WTC11 (cell line): ENCODE measurements around the gene KCTD16. TPM values are rescaled to one million over a fixed set of nuclear protein-coding genes. Genes with fewer than 3 reads are reported as not detected.

Experiments
- ATAC-seq: fragments of 200-7000 bp; cut with Tn5 transposase; 2 replicates; pipeline ENCODE4 v1.10.0; 2021; ENCODE audit warnings: mild to moderate bottlenecking, moderate library complexity
- CTCF ChIA-PET: fragments of 300-600 bp; sonication (Branson Sonifier 250); formaldehyde crosslinking; loops from one replicate; lab custom pipeline; 2021; ENCODE audit warnings: antibody characterized with exemption; lab: Charles Lee
- POLR2A ChIA-PET: fragments of 350-600 bp; sonication (Branson Sonifier 250); formaldehyde crosslinking; loops from one replicate; lab custom pipeline; 2021; ENCODE audit warnings: antibody characterized with exemption; lab: Charles Lee
- DNase-seq: peaks from one replicate; pipeline ENCODE4 v3.0.0; 2021; ENCODE audit warnings: low spot score
- H3K27ac Mint-ChIP-seq: 2 replicates; pipeline ENCODE4 v1.8.0; 2021; ENCODE audit warnings: mixed read lengths
- H3K27me3 Mint-ChIP-seq: 2 replicates; pipeline ENCODE4 v1.8.0; 2021; ENCODE audit warnings: low read depth, mild to moderate bottlenecking, moderate library complexity, mixed read lengths
- H3K36me3 Mint-ChIP-seq: 2 replicates; pipeline ENCODE4 v1.8.0; 2021; ENCODE audit warnings: mixed read lengths
- H3K4me1 Mint-ChIP-seq: 2 replicates; pipeline ENCODE4 v1.8.0; 2022; ENCODE audit warnings: mixed read lengths
- H3K4me3 Mint-ChIP-seq: 2 replicates; pipeline ENCODE4 v1.8.0; 2021; ENCODE audit warnings: mild to moderate bottlenecking, moderate library complexity, mixed read lengths
- H3K9me3 Mint-ChIP-seq: 2 replicates; pipeline ENCODE4 v1.8.0; 2021; ENCODE audit warnings: mixed read lengths
- AR ChIP-seq: fragments of 250-450 bp; sonication (Bioruptor Pico); IDR thresholded peaks from 2 replicates; pipeline ENCODE4 v1.9.0; 2021; ENCODE audit warnings: mild to moderate bottlenecking
- E2F5 ChIP-seq: sonication (generic); formaldehyde crosslinking; IDR thresholded peaks from 2 replicates; pipeline ENCODE4 v1.8.1; 2022; ENCODE audit warnings: mild to moderate bottlenecking, moderate library complexity, missing genetic modification reagents
- EMX1 ChIP-seq: fragments of 250-450 bp; sonication (Bioruptor Pico); IDR thresholded peaks from 2 replicates; pipeline ENCODE4 v1.8.0; 2021; ENCODE audit warnings: mild to moderate bottlenecking
- FOXJ3 ChIP-seq: sonication (generic); formaldehyde crosslinking; IDR thresholded peaks from 2 replicates; pipeline ENCODE4 v1.9.0; 2021; ENCODE audit warnings: missing genetic modification reagents, mild to moderate bottlenecking, borderline replicate concordance
- NFYB ChIP-seq: sonication (generic); formaldehyde crosslinking; conservative IDR thresholded peaks from 2 replicates; pipeline ENCODE4 v1.8.0; 2022; ENCODE audit warnings: low read depth, missing genetic modification reagents
- SMAD4 ChIP-seq: sonication (generic); formaldehyde crosslinking; IDR thresholded peaks from 2 replicates; pipeline ENCODE4 v1.8.0; 2022; ENCODE audit warnings: mild to moderate bottlenecking, missing genetic modification reagents
- TEAD4 ChIP-seq: sonication (generic); formaldehyde crosslinking; IDR thresholded peaks from 2 replicates; pipeline ENCODE4 v1.8.0; 2022; ENCODE audit warnings: mild to moderate bottlenecking, missing genetic modification reagents
- ZNF416 ChIP-seq: fragments of 250-450 bp; sonication (Bioruptor Pico); IDR thresholded peaks from 2 replicates; pipeline ENCODE4 v1.9.0; 2021; ENCODE audit warnings: mild to moderate bottlenecking, inconsistent platforms
- total RNA-seq: library from RNA; stranded (reverse); gene quantifications from 3 replicates; pipeline ENCODE4 v1.2.3, GENCODE V29; 2021
- TF ChIP-seq, protein P1 (sequence below): sonication (generic); formaldehyde crosslinking; conservative IDR thresholded peaks from 2 replicates; pipeline ENCODE4 v1.8.1; 2022; ENCODE audit warnings: mild to moderate bottlenecking, missing genetic modification reagents
- TF ChIP-seq, protein P2 (sequence below): fragments of 250-450 bp; sonication (Bioruptor Pico); IDR thresholded peaks from 2 replicates; pipeline ENCODE4 v1.9.0; 2021; ENCODE audit warnings: moderate library complexity, mild to moderate bottlenecking, inconsistent platforms, borderline replicate concordance

Gene KCTD16
- total RNA-seq, 1 experiment from 2014 or later, result 0.20 TPM

- no peak overlapping the region for H3K4me3 Mint-ChIP-seq
- ATAC-seq, result no peak
These were observed 245.5 kb downstream of the KCTD16 start for GRCh38 chr5:144416196-144416595.

DNA sequence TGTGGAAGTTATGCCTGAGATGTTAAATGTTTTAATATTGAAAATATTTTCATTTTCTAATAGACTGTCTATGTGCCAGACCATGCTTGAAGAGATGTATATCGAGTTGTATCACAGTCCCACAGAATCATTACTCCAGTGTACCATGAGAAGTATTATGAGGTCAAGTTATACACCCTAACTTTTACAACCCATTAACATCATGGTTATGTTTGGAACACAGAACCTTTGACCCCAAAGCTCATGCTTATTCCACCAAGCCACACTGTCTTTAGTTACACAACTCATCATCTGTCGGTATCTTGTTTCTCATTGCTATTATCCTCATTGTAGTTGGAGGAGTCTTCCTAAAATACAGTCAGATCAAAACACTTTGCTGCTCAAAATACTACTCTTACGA lies 248.0 kb downstream of the KCTD16 start:
- Mint-ChIP-seq H3K36me3 (peaks cover 9% of the 10 kb centered on the region), H3K27ac (no peak overlapping the region), H3K4me3 (no peak overlapping the region), H3K4me1 (peaks cover 8% of the 10 kb centered on the region), H3K9me3 (peaks cover 28% of the 10 kb centered on the region), H3K27me3 (no peaks in the 10 kb centered on the region)
- no peak for ATAC-seq
- CTCF ChIA-PET, result no interaction called here
- POLR2A ChIA-PET, result no interaction called here
- no peak for TF ChIP-seq AR
- no peak for DNase-seq

More at GRCh38 chr5:144416196-144416595, 245.5 kb downstream of the KCTD16 start:
- H3K27me3 Mint-ChIP-seq, result no peaks in the 10 kb centered on the region; the same call in 1 of the 2 replicates
- peaks cover 9% of the 10 kb centered on the region for H3K36me3 Mint-ChIP-seq
- TF ChIP-seq, protein P1, sequence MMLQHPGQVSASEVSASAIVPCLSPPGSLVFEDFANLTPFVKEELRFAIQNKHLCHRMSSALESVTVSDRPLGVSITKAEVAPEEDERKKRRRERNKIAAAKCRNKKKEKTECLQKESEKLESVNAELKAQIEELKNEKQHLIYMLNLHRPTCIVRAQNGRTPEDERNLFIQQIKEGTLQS (CRISPR knock-in tag), result no peak
- TF ChIP-seq, protein P2, sequence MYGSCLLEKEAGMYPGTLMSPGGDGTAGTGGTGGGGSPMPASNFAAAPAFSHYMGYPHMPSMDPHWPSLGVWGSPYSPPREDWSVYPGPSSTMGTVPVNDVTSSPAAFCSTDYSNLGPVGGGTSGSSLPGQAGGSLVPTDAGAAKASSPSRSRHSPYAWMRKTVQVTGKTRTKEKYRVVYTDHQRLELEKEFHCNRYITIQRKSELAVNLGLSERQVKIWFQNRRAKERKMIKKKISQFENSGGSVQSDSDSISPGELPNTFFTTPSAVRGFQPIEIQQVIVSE (CRISPR knock-in tag), result no peak
- TF ChIP-seq FOXJ3 (CRISPR knock-in tag) (no peak), TEAD4 (CRISPR knock-in tag) (no peak)
- peaks cover 28% of the 10 kb centered on the region for H3K9me3 Mint-ChIP-seq
- ChIA-PET CTCF (no interaction called here), POLR2A (no interaction called here)
- H3K4me1 Mint-ChIP-seq, result peaks cover 3% of the 10 kb centered on the region
- DNase-seq, result no peak
- no peak overlapping the region for H3K27ac Mint-ChIP-seq

- ChIA-PET POLR2A (no interaction called here), CTCF (no interaction called here)
- ATAC-seq, result no peak
- Mint-ChIP-seq H3K27ac (no peak overlapping the region), H3K4me1 (peaks cover 8% of the 10 kb centered on the region), H3K4me3 (no peak overlapping the region), H3K9me3 (peaks cover 22% of the 10 kb centered on the region), H3K27me3 (no peaks in the 10 kb centered on the region), H3K36me3 (peaks cover 9% of the 10 kb centered on the region)
- DNase-seq, result no peak
- TF ChIP-seq EMX1 (CRISPR knock-in tag), result no peak
These were observed 250.7 kb downstream of the KCTD16 start for GRCh38 chr5:144421411-144421810.

- POLR2A ChIA-PET, result no interaction called here
- H3K4me1 Mint-ChIP-seq, result peaks cover 8% of the 10 kb centered on the region
- TF ChIP-seq SMAD4 (CRISPR knock-in tag) (no peak), ZNF416 (CRISPR knock-in tag) (no peak), E2F5 (CRISPR knock-in tag) (no peak)
- H3K27ac Mint-ChIP-seq, result no peak overlapping the region
- CTCF ChIA-PET, result no interaction called here
- DNase-seq (no peak), ATAC-seq (no peak)
- peaks cover 9% of the 10 kb centered on the region for H3K36me3 Mint-ChIP-seq
- H3K27me3 Mint-ChIP-seq, result no peaks in the 10 kb centered on the region; the same call in 1 of the 2 replicates
- H3K9me3 Mint-ChIP-seq, result peaks cover 16% of the 10 kb centered on the region
- H3K4me3 Mint-ChIP-seq, result no peak overlapping the region
These were observed 251.5 kb downstream of the KCTD16 start for GRCh38 chr5:144422018-144422727.

DNA sequence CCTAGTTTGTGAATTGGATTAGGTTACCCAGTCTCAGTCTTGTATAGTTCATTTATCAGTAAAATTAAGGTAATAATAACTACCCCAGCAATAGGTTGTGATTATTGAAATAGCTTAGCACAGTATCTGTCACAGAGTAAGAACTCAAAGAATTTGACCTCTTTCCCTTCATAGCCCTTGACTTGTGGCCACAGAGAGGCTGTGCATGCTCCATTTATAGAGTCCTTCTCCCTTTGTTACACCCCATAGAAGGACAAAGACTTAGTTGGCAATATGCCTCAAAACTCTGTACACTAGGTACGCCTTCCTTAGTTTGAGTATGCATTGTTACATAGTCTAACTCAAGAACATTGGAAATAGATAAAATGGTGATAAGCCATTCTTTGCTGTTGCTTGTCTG lies 257.2 kb downstream of the KCTD16 start:
- DNase-seq, result no peak
- H3K27ac Mint-ChIP-seq, result no peak overlapping the region
- H3K36me3 Mint-ChIP-seq, result no peaks in the 10 kb centered on the region
- H3K4me1 Mint-ChIP-seq, result no peaks in the 10 kb centered on the region
- POLR2A ChIA-PET, result no interaction called here
- no peak for ATAC-seq
- TF ChIP-seq NFYB, result no peak
- no peak overlapping the region for H3K4me3 Mint-ChIP-seq
- CTCF ChIA-PET, result no interaction called here
- H3K9me3 Mint-ChIP-seq, result no peaks in the 10 kb centered on the region
- no peaks in the 10 kb centered on the region; the same call in 1 of the 2 replicates for H3K27me3 Mint-ChIP-seq
